HepG2 (cell line): ENCODE measurements around the gene HRC. TPM values are rescaled to one million over a fixed set of nuclear protein-coding genes. Genes with fewer than 3 reads are reported as not detected.

Source experiments
- ATAC-seq: fragments of 200-7000 bp; cut with Tn5 transposase; 3 replicates; pipeline ENCODE4 v1.9.1; 2020; ENCODE audit warnings: mild to moderate bottlenecking, moderate library complexity
- BruUV-seq: library from RNA; stranded (reverse); fragments of 400-500 nt; replicated peaks from 2 replicates; lab custom pipeline; 2021; lab: Mats Ljungman, UMichigan
- CTCF ChIA-PET: fragments of 300-600 bp; formaldehyde crosslinking; extraction: SDS; loops from one replicate; lab custom pipeline; 2021; ENCODE audit warnings: low total read pairs, inconsistent platforms, low intra/inter-chr PET ratio; lab: Yijun Ruan, JAX
- POLR2A ChIA-PET: fragments of 350-600 bp; sonication (Branson Sonifier 250); formaldehyde crosslinking; loops from one replicate; lab custom pipeline; 2020; ENCODE audit warnings: antibody characterized with exemption, inconsistent platforms; lab: Yijun Ruan, JAX
- DNase-seq: peaks from one replicate; pipeline ENCODE4 v3.0.0-alpha.2; 2015; ENCODE audit warnings: low spot score
- FAIRE-seq: peaks from 3 replicates; lab custom pipeline; 2011; peaks lifted over from hg19 to GRCh38; lab: Jason Lieb, UNC
- H2AFZ ChIP-seq: one replicate; pipeline ENCODE4 v1.6.1; 2011; ENCODE audit warnings: low read length, inconsistent platforms
- H3K27ac ChIP-seq: fragments of 300-600 bp; 3 replicates; pipeline ENCODE4 v1.8.0; 2011; ENCODE audit warnings: mixed run types, mild to moderate bottlenecking, mixed read lengths, low read length, inconsistent platforms; ENCODE audit not compliant: insufficient read depth; ENCODE audit errors: extremely low read length
- H3K27me3 ChIP-seq, 2 experiments: fragments of 200-600 bp in 1 of 2; 2 replicates in 1 of 2; 3 replicates in 1 of 2; pipeline versions ENCODE4 v1.6.0 to v1.8.0; 2011; ENCODE audit warnings: low read length in 2 of 2, mild to moderate bottlenecking in 2 of 2, moderate library complexity in 2 of 2, inconsistent platforms in 1 of 2; ENCODE audit not compliant: insufficient read depth in 2 of 2, control insufficient read depth in 1 of 2
- H3K36me3 ChIP-seq, 2 experiments: fragments of 200-600 bp in 1 of 2; replicated peaks in 1 of 2; 2 replicates in 1 of 2; 3 replicates in 1 of 2; pipeline versions ENCODE4 v1.5.1 to v1.8.0; 2011; ENCODE audit warnings: low read length in 2 of 2, inconsistent platforms in 1 of 2; ENCODE audit not compliant: insufficient read depth in 2 of 2, control insufficient read depth in 1 of 2
- H3K4me1 ChIP-seq: 2 replicates; pipeline ENCODE4 v1.5.1; 2012; ENCODE audit warnings: low read length, inconsistent platforms; ENCODE audit not compliant: insufficient read depth
- H3K4me2 ChIP-seq: 2 replicates; pipeline ENCODE4 v1.6.0; 2011; ENCODE audit warnings: low read depth, low read length, inconsistent platforms
- H3K4me3 ChIP-seq, 3 experiments: fragments of 200-600 bp in 1 of 3; sonication (generic), shearing (Covaris generic) in 1 of 3; replicated peaks in 1 of 3; 2 replicates each; pipeline ENCODE4 v1.5.1; 2011 to 2016; ENCODE audit warnings: low read length in 3 of 3, inconsistent platforms in 2 of 3, low read depth in 2 of 3, mild to moderate bottlenecking in 2 of 3, control low read depth in 1 of 3, mixed read lengths in 1 of 3; ENCODE audit not compliant: insufficient read depth in 1 of 3
- H3K79me2 ChIP-seq: one replicate; pipeline ENCODE4 v1.6.1; 2011; ENCODE audit warnings: low read length, inconsistent platforms; ENCODE audit not compliant: insufficient read depth
- H3K9ac ChIP-seq: 2 replicates; pipeline ENCODE4 v1.6.0; 2011; ENCODE audit warnings: mild to moderate bottlenecking, low read depth, low read length, inconsistent platforms; ENCODE audit not compliant: insufficient read depth
- H3K9me3 ChIP-seq: 2 replicates; pipeline ENCODE4 v1.5.1; 2012; ENCODE audit warnings: mild to moderate bottlenecking, low read length
- H4K20me1 ChIP-seq: 2 replicates; pipeline ENCODE4 v1.6.0; 2011; ENCODE audit warnings: inconsistent platforms, mild to moderate bottlenecking, low read length, moderate library complexity; ENCODE audit not compliant: insufficient read depth
- AGO2 ChIP-seq: fragments of 200-400 bp; formaldehyde crosslinking; optimal IDR thresholded peaks from 2 replicates; pipeline ENCODE3; 2017; ENCODE audit warnings: mild to moderate bottlenecking, low read depth, low read length, moderate library complexity
- ATF1 ChIP-seq: IDR thresholded peaks from 2 replicates; pipeline ENCODE4 v1.6.1; 2016; ENCODE audit warnings: mild to moderate bottlenecking, control low read depth
- BCL6 ChIP-seq: IDR thresholded peaks from 2 replicates; pipeline ENCODE4 v1.6.1; 2016; ENCODE audit warnings: missing genetic modification reagents, missing compliant biosample characterization
- CHD4 ChIP-seq: fragments of 200-600 bp; sonication (generic); IDR thresholded peaks from 2 replicates; pipeline ENCODE4 v1.7.0; 2017; ENCODE audit warnings: mild to moderate bottlenecking, low read length, borderline replicate concordance
- EEA1 ChIP-seq: sonication (generic); formaldehyde crosslinking; IDR thresholded peaks from 2 replicates; pipeline ENCODE4 v1.5.1; 2020; ENCODE audit warnings: mild to moderate bottlenecking, missing genetic modification reagents, borderline replicate concordance
- GATA4 ChIP-seq: sonication (generic); IDR thresholded peaks from 2 replicates; pipeline ENCODE4 v1.6.1; 2016; ENCODE audit warnings: antibody characterized with exemption, low read depth, borderline replicate concordance
- MTA3 ChIP-seq: sonication (generic); formaldehyde crosslinking; IDR thresholded peaks from 2 replicates; pipeline ENCODE4 v1.4.0; 2020; ENCODE audit warnings: missing genetic modification reagents
- PAF1 ChIP-seq: IDR thresholded peaks from 2 replicates; pipeline ENCODE4 v1.6.1; 2016; ENCODE audit warnings: missing genetic modification reagents, missing compliant biosample characterization
- SMAD1 ChIP-seq: sonication (generic); formaldehyde crosslinking; IDR thresholded peaks from 2 replicates; pipeline ENCODE4 v1.4.0; 2020; ENCODE audit warnings: missing genetic modification reagents, low read depth, mild to moderate bottlenecking, borderline replicate concordance
- SMAD3 ChIP-seq: sonication (generic); formaldehyde crosslinking; IDR thresholded peaks from 2 replicates; pipeline ENCODE4 v1.4.0; 2020; ENCODE audit warnings: missing genetic modification reagents
- YEATS2 ChIP-seq: sonication (generic); formaldehyde crosslinking; IDR thresholded peaks from 2 replicates; pipeline ENCODE4 v1.4.0; 2020; ENCODE audit warnings: missing genetic modification reagents, borderline replicate concordance
- ZFP37 ChIP-seq: sonication (generic); formaldehyde crosslinking; IDR thresholded peaks from 2 replicates; pipeline ENCODE4 v1.4.0; 2020; ENCODE audit warnings: missing genetic modification reagents, borderline replicate concordance
- ZFP41 ChIP-seq: sonication (generic); formaldehyde crosslinking; IDR thresholded peaks from 2 replicates; pipeline ENCODE4 v1.4.0; 2020; ENCODE audit warnings: mild to moderate bottlenecking, missing genetic modification reagents, borderline replicate concordance
- ZIK1 ChIP-seq: sonication (generic); formaldehyde crosslinking; IDR thresholded peaks from 2 replicates; pipeline ENCODE4 v1.5.0; 2020; ENCODE audit warnings: mild to moderate bottlenecking, low read depth, missing genetic modification reagents, borderline replicate concordance
- ZNF234 ChIP-seq: sonication (generic); formaldehyde crosslinking; conservative IDR thresholded peaks from 2 replicates; pipeline ENCODE4 v1.5.1; 2020; ENCODE audit warnings: mild to moderate bottlenecking, missing genetic modification reagents
- ZNF335 ChIP-seq: sonication (generic); formaldehyde crosslinking; IDR thresholded peaks from 2 replicates; pipeline ENCODE4 v1.4.0; 2020; ENCODE audit warnings: missing genetic modification reagents
- WGBS: methylation state at CpG from one replicate; pipeline ENCODE4 v1.1.6; 2017; ENCODE audit warnings: low lambda C conversion rate; 5-methylcytosine and 5-hydroxymethylcytosine counted together
- in situ Hi-C: cut with HindIII; loops from 2 replicates; pipeline ENCODE4 v1.10.0; 2017; ENCODE audit warnings: low pct_unique_long_range_greater_than_20kb; ENCODE audit not compliant: extremely low pct_ligation_motif_present
- intact Hi-C: fragments of 100-400 bp; cut with micrococcal nuclease; formaldehyde crosslinking; loops from one replicate; pipeline ENCODE4 v1.10.0; 2022; ENCODE audit not compliant: unreplicated experiment
- polyA plus RNA-seq, 8 experiments: library from polyadenylated mRNA; depleted of rRNA in 3 of 8; stranded (reverse) in 7 of 8; unstranded in 1 of 8; fragments of >200 nt; fragmentation: Illumina TruSeq in 4 of 8; extraction: Trizol in 4 of 8; gene quantifications; 2 replicates each; pipeline versions ENCODE4 v1.2.1 to v1.2.3, GENCODE V29; 2011 to 2016; ENCODE audit warnings: low read depth in 4 of 8, missing spikeins in 1 of 8, mixed read lengths in 1 of 8; ENCODE audit not compliant: insufficient read depth in 1 of 8
- total RNA-seq, 5 experiments: library from RNA; depleted of rRNA; stranded (reverse); fragments of >200 nt; fragmentation: Illumina TruSeq; extraction: Trizol; gene quantifications; 2 replicates each; pipeline ENCODE4 v1.2.3, GENCODE V29; 2016; ENCODE audit warnings: low read depth in 1 of 5
- TF ChIP-seq, protein P1 (sequence below): sonication (generic); formaldehyde crosslinking; conservative IDR thresholded peaks from 2 replicates; pipeline ENCODE4 v1.8.1; 2023; ENCODE audit warnings: missing genetic modification reagents
- TF ChIP-seq, protein P2 (sequence below): IDR thresholded peaks from 2 replicates; pipeline ENCODE4 v1.6.1; 2016; ENCODE audit warnings: low read depth, missing genetic modification reagents, missing compliant biosample characterization
- TF ChIP-seq, protein P3 (sequence below): sonication (generic); formaldehyde crosslinking; IDR thresholded peaks from 2 replicates; pipeline ENCODE4 v1.4.0; 2020; ENCODE audit warnings: missing genetic modification reagents

Gene HRC
- total and polyA plus RNA-seq, 2 of the 13 experiments (the other 11 are each of a cell fraction or from before 2014, with no cell fraction given), result 3.6 to 15.4 TPM

DNA sequence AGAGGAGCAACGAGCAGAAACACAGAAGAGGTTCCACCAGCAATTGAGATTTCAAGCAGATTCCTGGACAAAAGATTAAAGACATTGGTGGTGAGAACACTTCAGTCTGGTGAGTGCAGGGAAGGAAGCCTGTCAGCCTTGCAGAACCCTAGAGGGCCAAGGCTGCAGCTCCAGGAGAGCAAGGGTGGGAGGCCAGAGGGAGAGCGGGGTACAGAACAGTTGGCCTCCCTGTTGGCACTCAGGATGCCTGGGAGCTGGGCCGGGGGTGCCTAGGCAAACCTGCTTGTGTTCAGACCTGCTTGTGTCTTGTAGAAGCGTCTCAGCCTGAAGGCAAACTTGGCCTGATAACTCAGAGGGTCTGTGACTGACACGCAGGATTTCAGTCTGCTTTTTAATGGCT is 46.1 kb downstream of the HRC start:
- peaks cover 19% of the 10 kb centered on the region for H4K20me1 ChIP-seq
- FAIRE-seq (no peak), ATAC-seq (no peak), DNase-seq (no peak)
- ChIA-PET CTCF (no interaction called here), POLR2A (no interaction called here)
- H3K4me2 ChIP-seq, result no peak overlapping the region
- H2AFZ ChIP-seq, result no peak overlapping the region
- no peaks in the 10 kb centered on the region for H3K79me2 ChIP-seq
- BruUV-seq, result no TSS peak
- H3K4me3 ChIP-seq, result no peak overlapping the region
- intact Hi-C loops (no loop called here), in situ Hi-C loops (no loop called here)
- H3K9me3 ChIP-seq, result no peaks in the 10 kb centered on the region
- H3K36me3 ChIP-seq, result peaks cover 12 to 51% of the 10 kb centered on the region in 2 experiments; a peak in 4 of 5 replicates
- peaks cover 15% of the 10 kb centered on the region for H3K4me1 ChIP-seq
- H3K9ac ChIP-seq, result no peak overlapping the region
- WGBS, result 100% methylated on average over 4 of the region's 5 CpGs
- no peaks in the 10 kb centered on the region for H3K27me3 ChIP-seq
- H3K27ac ChIP-seq, result no peak overlapping the region
- no peak for TF ChIP-seq SMAD1 (CRISPR knock-in tag)
- no peak for TF ChIP-seq ZFP41
- TF ChIP-seq SMAD3 (CRISPR knock-in tag), result no peak
- no peak for TF ChIP-seq MTA3 (CRISPR knock-in tag)
- 0 out of 2 replicates have a peak, but pooled peaks have one; percentile 12 for TF ChIP-seq PAF1 (CRISPR knock-in tag)
- no peak for TF ChIP-seq ZNF234 (CRISPR knock-in tag)
- TF ChIP-seq ZNF335 (CRISPR knock-in tag), result no peak
- no peak for TF ChIP-seq CHD4
- TF ChIP-seq GATA4, result no peak
- TF ChIP-seq AGO2, result peak; percentile 52
- TF ChIP-seq, protein P1, sequence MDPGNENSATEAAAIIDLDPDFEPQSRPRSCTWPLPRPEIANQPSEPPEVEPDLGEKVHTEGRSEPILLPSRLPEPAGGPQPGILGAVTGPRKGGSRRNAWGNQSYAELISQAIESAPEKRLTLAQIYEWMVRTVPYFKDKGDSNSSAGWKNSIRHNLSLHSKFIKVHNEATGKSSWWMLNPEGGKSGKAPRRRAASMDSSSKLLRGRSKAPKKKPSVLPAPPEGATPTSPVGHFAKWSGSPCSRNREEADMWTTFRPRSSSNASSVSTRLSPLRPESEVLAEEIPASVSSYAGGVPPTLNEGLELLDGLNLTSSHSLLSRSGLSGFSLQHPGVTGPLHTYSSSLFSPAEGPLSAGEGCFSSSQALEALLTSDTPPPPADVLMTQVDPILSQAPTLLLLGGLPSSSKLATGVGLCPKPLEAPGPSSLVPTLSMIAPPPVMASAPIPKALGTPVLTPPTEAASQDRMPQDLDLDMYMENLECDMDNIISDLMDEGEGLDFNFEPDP (CRISPR knock-in tag), result no peak
- no peak for TF ChIP-seq EEA1 (CRISPR knock-in tag)
- no peak for TF ChIP-seq YEATS2 (CRISPR knock-in tag)
- no peak for TF ChIP-seq BCL6 (CRISPR knock-in tag)
- TF ChIP-seq, protein P2, sequence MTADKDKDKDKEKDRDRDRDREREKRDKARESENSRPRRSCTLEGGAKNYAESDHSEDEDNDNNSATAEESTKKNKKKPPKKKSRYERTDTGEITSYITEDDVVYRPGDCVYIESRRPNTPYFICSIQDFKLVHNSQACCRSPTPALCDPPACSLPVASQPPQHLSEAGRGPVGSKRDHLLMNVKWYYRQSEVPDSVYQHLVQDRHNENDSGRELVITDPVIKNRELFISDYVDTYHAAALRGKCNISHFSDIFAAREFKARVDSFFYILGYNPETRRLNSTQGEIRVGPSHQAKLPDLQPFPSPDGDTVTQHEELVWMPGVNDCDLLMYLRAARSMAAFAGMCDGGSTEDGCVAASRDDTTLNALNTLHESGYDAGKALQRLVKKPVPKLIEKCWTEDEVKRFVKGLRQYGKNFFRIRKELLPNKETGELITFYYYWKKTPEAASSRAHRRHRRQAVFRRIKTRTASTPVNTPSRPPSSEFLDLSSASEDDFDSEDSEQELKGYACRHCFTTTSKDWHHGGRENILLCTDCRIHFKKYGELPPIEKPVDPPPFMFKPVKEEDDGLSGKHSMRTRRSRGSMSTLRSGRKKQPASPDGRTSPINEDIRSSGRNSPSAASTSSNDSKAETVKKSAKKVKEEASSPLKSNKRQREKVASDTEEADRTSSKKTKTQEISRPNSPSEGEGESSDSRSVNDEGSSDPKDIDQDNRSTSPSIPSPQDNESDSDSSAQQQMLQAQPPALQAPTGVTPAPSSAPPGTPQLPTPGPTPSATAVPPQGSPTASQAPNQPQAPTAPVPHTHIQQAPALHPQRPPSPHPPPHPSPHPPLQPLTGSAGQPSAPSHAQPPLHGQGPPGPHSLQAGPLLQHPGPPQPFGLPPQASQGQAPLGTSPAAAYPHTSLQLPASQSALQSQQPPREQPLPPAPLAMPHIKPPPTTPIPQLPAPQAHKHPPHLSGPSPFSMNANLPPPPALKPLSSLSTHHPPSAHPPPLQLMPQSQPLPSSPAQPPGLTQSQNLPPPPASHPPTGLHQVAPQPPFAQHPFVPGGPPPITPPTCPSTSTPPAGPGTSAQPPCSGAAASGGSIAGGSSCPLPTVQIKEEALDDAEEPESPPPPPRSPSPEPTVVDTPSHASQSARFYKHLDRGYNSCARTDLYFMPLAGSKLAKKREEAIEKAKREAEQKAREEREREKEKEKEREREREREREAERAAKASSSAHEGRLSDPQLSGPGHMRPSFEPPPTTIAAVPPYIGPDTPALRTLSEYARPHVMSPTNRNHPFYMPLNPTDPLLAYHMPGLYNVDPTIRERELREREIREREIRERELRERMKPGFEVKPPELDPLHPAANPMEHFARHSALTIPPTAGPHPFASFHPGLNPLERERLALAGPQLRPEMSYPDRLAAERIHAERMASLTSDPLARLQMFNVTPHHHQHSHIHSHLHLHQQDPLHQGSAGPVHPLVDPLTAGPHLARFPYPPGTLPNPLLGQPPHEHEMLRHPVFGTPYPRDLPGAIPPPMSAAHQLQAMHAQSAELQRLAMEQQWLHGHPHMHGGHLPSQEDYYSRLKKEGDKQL, result no peak
- TF ChIP-seq ZFP37 (CRISPR knock-in tag), result no peak
- TF ChIP-seq ATF1 (CRISPR knock-in tag), result no peak
- TF ChIP-seq, protein P3, sequence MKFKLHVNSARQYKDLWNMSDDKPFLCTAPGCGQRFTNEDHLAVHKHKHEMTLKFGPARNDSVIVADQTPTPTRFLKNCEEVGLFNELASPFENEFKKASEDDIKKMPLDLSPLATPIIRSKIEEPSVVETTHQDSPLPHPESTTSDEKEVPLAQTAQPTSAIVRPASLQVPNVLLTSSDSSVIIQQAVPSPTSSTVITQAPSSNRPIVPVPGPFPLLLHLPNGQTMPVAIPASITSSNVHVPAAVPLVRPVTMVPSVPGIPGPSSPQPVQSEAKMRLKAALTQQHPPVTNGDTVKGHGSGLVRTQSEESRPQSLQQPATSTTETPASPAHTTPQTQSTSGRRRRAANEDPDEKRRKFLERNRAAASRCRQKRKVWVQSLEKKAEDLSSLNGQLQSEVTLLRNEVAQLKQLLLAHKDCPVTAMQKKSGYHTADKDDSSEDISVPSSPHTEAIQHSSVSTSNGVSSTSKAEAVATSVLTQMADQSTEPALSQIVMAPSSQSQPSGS (CRISPR knock-in tag), result no peak
- no peak for TF ChIP-seq ZIK1 (CRISPR knock-in tag)
